ENCODE data around the gene GRIPAP1. TPM values are rescaled to one million over a fixed set of nuclear protein-coding genes. Genes with fewer than 3 reads are reported as not detected.

Gene GRIPAP1
- polyA plus RNA-seq, 3 donors: 48.3 to 72.7 (median 51.4) TPM

DNA sequence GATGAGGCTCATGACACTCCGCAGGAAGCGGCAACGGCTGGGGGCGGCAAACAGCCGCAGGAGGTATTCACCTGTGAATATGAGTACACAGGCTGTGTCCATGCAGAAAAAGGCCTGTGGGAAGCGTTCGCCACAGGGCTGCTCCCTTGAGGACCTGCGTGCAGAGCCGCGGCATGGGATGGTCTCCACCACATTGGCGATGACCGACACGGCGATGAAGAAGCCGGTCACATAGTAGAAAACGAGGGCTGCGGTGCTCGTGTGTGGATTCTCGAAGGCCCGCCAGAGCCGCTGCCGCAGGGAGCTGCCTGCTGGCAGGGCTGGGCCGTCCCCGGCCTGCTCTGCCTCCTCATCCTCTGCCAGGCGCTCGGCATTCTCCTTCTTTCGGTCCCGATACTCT lies 32.6 kb downstream of the GRIPAP1 start:
- DNase-seq (ENCODE audit: extremely low read depth in 1 of 11, low read depth in 9 of 11, low spot score in 4 of 11): no peak

DNA sequence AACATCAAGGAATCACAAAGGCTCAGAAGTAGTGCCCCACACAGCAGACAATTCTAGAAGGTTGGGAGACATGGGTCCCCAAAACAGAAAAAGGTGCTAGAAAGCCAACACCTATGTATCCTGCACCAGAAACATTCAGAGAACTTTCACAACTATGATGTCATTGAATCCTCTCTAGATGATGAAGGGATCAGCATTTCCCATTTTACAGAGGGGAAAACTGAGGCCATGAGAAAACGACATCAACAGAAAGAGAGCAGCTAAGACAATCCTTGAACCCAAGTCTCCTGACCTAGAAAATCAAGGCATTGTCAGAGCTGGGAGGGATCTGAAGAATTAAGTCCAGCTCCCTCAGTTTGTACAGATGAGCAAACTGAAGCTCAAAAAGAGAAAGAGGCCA lies 33.7 kb downstream of the GRIPAP1 start:
- DNase-seq (ENCODE audit: extremely low read depth in 1 of 11, low read depth in 9 of 11, low spot score in 4 of 11): no peak

DNA sequence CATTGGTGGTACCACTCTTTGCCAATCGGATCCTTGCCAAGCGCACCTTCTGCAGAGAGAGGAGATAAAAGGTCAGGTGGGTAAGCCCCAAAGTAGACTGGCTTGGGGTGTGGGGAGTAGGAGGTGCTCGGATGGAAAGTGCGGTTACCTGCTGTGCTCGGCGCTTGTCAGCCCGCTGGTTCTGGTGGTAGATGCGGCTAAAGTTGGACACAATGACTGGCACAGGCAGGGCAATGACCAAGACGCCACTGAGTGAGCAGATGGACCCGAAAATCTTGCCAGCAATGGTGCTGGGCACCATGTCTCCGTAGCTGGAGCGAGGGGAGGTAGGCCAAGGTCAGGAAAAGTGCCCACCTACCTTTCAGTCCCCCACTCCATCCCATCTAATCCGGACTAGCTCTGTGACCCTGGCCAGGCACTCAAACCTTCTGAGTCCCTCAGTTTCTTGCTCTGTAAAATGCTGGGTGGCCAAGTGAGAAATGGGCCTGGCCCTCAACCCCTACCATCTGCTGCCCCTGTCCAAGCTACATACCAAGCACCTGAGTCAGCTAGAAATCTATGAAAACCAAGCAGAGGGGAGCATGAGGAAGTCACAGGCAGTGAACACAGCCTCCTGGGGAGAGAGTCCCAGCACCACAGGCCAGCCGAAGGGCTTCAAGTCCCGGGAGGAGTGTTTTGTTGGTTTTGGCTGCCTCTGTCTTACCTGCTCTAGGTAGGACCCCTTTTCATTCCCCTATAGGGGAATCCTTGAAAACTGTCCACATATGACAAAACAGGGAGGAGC lies 35.1 kb downstream of the GRIPAP1 start:
- no peak for DNase-seq (ENCODE audit: extremely low read depth in 1 of 11, low read depth in 9 of 11, low spot score in 4 of 11)

DNA sequence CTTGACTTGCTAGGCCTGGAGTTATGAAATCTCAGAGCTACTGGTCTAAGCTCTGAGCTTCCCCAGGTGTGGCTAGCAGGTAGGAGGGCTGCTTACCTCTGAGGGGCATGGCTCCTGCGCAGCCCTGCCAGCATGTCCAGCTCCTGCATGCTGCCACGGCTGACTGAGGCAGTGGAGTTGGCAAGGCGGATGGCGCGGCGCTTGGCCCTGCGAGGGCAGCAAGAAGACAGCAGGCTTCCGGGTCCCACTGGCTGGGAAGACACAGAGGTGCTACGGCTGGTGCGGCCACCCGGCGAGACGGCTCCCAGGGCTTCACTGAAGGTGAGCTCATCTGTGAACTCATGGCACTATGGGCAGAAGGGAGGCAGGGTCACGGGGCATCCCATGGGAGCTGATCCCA lies 36.1 kb downstream of the GRIPAP1 start:
- DNase-seq (ENCODE audit: extremely low read depth in 1 of 11, low read depth in 9 of 11, low spot score in 4 of 11): no peak

DNA sequence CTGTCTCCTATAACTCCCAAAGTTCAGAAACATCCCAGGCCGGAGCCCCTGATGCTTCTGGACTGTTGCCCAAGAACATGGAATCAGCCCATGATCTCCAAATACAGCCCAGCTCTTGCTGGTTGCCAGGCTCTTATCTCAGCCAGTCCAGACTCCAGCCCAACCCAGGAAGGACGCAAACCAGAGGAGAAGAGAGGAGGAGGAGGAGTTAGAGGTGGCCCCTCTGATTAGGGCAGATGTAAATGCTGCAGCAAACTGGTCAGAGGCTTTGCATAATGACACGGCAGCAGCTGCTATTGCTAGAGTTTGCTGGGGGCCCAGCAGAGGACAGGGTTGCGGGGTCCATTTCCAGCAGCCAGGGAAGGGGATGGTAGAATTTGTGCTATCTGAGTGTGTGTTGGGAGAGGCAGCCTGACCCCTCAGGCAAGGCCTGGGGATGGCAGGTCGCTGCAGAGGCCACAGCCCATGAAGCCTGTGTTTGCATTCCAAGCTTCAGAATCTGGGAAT lies 40.4 kb downstream of the GRIPAP1 start:
- peak in 1 of 11 donors; percentile 29 for DNase-seq (ENCODE audit: extremely low read depth in 1 of 11, low read depth in 9 of 11, low spot score in 4 of 11)

DNA sequence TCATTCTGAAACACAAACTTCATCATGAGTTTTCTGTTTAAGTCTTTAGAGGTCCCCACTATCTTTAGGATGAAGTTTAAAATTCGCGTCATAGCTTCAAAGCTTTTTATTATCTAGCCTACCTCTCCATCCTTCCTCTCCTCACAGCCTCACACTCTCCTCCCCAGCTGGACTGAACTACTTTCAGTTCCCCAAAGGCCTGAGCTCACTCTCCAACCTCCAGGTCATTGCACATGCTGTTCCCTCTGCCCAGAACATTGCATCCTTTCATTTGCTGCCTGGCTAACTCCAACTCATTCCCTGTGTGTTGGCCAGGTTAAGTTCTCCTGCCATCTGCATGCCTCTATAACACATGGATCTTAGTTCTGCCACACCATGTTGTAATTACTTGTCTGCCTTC lies 41.8 kb downstream of the GRIPAP1 start:
- no peak for DNase-seq (ENCODE audit: extremely low read depth in 1 of 11, low read depth in 9 of 11, low spot score in 4 of 11)

DNA sequence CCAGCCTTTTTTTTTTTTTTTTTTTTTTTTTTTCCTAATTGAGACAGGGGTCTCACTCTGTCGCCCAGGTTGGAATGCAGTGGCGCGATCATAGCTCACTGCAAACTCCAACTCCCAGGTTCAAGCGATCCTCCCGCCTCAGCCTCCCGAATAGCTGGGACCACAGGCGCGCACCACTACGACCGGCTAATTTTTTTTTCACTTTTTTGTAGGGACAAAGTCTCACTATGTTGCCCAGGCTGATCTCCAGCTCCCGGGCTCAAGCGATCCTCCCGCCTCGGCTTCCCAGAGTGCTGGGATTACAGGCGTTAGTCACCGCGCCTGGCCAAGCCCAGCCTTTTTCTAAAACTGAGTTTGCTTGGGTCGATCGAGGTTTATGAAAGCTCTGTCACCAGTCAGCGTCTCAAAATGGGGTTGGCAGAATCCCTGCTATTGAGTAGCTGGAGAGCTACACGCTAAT lies 43.4 kb downstream of the GRIPAP1 start:
- no peak for DNase-seq (ENCODE audit: extremely low read depth in 1 of 11, low read depth in 9 of 11, low spot score in 4 of 11)

DNA sequence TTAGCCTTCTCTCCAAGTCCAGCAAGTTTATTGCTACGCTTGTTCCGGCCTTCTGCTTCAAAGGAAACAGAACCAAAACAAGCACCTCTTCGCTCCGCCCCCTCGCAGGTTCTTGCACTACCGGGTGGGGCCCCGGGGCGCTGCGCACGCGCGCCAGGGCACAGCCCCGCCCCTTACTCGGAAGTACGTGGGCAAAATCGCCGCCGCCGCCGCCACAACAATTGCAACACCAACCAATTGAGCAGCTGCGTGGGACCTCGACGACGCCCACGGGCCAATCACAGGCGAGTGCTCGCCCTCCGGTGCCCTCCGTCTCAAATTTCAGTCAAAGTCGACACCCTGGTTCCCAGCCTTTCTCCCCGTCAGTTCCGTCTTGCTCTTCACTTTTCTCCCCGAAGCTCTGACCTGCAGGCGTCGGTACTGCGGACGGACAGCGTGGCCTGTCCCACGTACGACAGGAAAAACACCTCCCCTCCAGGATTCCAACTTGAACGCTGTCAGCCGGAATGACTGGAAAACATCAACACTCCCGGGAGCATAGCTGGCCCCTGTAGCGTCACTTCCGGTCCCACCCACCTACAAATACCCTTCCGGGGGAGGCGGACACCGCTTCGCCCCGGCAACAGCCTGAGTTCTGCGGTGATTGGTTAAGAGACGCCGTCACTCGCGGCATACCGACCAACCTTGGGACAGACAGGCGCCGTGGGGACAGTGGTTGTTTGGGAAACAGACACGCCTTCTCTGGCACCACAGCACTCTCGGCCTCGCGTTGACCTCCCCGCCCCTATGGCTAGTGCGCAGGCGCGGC lies 44.0 kb downstream of the GRIPAP1 start:
- DNase-seq (ENCODE audit: extremely low read depth in 1 of 11, low read depth in 9 of 11, low spot score in 4 of 11): peak; percentile 86 to 95 (median 91)

DNA sequence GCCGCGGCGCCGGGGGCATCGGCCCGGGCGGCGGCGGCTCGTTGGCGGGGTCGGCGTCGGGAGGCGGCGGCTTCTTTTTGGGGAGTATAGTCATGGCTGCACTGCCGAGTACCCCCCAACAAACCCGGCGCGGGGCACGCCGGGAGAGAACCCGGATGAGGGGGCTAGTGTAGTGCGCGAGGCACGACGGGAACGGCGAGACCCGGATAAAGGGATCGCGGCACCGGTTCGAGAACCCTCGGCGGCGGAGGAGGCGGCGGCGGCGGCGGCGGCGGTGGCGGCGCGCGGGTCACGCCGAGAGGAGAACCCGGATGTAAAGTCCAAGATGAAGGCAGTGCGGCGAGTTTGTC lies 44.6 kb downstream of the GRIPAP1 start, which contains the start of gene OTUD5:
OTUD5 (minus strand) TSS at position 131 of the 350 bp plus-strand sequence; CDS start at position 94, 37 bp downstream.
- DNase-seq (ENCODE audit: extremely low read depth in 1 of 11, low read depth in 9 of 11, low spot score in 4 of 11): peak in 2 of 11 donors; percentile 33 to 44

DNA sequence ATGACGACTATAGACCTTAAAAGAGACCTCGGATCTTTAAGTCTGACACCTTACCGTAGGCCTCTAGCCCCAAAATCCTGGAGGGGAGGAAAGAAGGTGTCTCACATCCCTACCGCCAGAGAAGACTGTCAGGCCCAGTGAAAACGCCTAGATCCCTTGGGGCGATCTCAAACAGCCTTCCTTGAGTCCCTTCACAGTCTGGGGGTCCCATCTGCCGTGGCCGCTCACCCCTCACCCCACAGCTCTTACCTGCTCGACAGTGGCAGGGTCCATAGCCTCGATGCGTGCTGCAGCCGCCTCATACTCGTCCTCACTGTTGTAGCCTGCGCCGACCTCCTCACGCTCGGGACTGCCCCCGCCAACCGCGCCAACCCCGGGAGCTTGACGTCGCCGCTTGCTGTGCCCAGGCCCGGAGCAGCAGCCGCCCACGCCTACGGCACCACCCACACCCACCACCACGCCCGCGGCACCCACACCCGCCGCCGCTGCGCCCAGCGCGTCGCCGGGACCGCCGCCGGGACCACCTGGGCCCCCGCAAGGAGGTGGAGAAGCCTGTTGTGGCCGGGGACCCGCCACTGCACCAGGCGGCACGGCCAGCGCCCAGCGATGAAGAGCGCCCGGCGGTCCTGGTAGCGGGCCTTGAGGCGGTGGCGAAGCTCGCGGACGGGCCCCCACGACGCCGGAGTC lies 45.2 kb downstream of the GRIPAP1 start:
- DNase-seq (ENCODE audit: extremely low read depth in 1 of 11, low read depth in 9 of 11, low spot score in 4 of 11): no peak

DNA sequence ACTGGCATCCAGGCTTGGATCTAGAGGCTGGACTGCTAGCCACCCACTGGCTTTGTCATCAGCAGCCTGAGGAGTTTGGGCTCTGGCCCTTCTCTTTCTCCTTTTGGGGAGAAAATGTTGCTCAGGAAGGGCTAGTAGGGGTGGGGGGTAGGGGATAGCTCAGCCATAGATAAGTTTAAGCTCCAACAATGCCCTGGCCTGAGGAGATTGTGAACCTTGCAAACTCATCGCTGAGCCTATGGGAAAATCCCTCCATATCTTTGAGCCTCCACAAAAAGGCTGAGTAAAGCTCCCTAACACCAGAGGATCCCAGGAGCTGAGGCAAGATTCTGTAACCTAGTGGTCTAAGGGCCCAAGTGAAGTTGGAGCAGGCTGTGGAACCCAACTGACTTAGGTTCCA lies 53.5 kb downstream of the GRIPAP1 start:
- no peak for DNase-seq (ENCODE audit: extremely low read depth in 1 of 11, low read depth in 9 of 11, low spot score in 4 of 11)

DNA sequence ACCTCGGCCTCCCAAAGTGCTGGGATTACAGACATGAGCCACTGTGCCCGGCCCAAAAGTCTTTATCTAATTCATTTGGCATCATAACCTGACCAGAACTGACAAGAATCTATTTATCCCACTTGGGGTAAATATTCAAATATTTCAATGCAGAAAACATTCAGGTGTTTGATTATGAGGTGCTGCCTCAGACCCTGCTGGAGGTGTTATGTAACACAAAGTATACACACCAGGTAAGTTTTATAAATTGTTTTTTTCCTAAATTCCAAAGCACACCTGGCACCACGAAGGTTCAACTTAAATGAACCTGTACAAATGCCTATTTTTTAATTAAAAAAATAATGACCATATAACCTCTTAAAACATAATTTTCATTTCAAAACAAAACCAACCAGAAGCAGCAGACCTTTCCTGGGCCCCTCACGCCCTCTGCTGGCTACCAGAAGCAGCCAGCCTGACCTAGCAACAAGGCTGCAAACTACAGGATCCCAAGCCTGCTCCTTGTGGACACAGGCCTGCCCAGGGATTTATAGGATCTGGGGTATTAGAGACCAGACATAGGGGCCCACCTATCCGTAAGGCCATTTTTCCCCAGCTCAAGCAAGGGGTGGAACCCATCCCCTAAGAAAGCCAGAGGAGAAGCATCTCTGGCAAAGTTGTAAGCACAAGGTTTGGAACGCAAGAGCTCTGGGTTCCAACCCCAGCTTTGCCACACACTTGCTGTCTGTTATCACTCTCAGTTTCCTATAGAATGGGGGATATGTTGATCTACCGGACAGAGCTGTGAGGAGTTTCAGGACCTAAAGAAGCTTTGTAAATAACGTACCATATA lies 56.3 kb downstream of the GRIPAP1 start:
- DNase-seq (ENCODE audit: extremely low read depth in 1 of 11, low read depth in 9 of 11, low spot score in 4 of 11): peak in 1 of 11 donors; percentile 7

DNA sequence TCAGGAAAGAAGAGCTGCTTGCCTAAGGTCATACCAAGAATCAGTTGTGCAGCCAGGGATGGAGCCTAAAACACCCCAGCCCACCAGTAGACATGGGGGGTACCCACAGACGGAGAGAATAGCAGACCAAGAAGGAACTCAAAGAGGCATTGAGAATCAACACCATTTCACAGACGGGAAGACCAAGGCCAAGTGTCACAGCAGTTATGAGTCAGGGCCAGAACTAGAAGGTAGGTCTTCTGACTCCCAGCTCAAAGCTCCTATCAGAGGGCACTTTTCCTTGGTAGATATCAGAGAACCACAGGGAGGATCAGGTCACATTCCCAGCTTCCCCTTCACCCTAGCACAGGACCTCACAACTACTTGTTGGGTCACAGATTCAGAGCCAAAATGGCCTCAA lies 59.2 kb downstream of the GRIPAP1 start:
- DNase-seq (ENCODE audit: extremely low read depth in 1 of 11, low read depth in 9 of 11, low spot score in 4 of 11): no peak

DNA sequence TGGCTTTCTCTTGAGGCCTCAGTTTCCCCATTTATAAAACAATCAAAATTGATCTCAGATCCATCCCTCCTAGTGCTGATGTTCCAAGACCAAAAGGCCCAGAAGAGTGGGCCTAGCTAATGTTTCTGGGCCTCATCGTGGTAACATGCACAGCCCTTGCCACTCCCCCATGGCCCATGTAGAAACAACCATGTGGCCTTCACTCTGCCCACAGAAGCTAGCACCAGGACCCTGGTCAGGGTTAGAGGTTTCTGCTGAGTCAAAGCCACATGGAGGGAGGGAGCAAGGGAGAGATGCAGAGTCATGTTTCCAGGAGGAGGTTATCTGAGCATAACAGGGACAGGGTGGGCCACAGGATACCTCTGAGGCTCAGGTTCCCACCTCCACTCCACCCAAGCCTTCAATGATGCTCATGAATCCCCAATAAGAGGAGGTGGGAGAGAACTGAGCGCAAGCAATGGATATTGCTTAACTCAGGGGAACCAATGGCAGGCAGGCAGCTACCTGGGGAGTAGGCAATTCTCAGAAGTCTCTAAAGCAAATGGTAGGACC lies 61.6 kb downstream of the GRIPAP1 start:
- DNase-seq (ENCODE audit: extremely low read depth in 1 of 11, low read depth in 9 of 11, low spot score in 4 of 11): no peak

DNA sequence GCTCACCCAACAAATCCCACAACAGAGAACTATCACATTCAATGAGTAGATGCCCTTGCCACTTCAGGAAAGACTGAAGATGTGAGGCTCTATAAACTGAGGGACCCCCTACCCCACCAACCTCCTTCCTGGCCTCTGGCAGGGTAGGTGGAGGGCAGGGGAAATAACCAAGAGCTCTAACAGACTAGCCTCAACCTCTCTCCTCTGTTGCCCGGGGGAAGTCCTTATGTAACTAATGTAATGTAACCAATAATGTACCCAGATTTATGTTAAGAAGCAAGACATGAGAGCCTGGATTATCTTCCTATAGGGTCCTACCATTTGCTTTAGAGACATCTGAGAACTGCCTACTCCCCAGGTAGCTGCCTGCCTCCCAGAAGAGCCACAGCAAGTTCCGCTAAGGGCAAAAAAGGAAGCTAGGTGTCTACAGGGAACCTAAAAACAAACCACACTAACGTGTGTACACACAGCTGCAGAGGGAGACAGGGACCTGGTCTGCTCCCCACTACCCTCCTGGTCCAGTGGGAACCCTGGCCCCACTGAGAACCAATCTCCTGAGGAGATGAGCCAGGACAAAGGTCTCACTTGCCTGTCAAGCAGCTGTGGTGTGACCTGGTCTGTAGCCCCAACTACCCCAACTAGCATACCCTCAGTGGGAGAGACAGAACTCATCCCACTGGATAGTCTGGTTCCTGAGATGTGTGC lies 62.4 kb downstream of the GRIPAP1 start:
- no peak for DNase-seq (ENCODE audit: extremely low read depth in 1 of 11, low read depth in 9 of 11, low spot score in 4 of 11)

DNA sequence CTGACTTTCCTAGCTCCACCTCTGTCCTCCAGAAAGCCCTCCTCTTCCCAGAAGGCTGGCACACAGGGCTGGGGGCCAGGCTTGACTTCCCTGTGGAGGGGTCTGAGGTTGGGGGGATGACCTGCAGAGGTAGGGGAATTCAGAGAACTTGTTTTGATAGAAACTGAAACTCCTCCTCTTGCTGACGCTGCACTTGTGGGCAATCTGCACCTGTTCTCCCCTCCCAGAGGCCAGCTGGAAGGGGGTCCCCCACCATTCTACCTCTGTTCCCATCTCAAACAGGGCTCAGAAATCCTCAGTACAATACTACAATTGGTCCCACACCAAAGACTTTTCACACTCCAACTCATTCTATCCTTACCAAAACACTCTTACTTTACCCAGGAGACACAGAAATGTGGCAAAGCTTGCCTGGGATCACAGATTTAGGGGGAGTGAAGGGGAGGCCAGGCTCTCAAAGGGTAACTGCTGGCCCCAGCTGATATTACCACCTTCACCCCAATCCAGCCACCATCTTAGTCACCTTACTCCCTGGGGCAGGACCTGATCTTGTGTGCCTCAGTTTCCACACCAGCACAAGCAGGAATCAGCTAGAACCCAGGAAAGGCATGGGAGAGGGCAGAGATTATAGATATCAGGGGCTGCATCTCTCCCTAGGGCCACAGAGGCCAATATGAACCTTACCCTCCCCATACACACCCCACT lies 63.2 kb downstream of the GRIPAP1 start:
- no peak for DNase-seq (ENCODE audit: extremely low read depth in 1 of 11, low read depth in 9 of 11, low spot score in 4 of 11)

Measured in renal cortex interstitium (tissue), 11 donors.